ENCODE measurements around the gene S1PR4.

DNA sequence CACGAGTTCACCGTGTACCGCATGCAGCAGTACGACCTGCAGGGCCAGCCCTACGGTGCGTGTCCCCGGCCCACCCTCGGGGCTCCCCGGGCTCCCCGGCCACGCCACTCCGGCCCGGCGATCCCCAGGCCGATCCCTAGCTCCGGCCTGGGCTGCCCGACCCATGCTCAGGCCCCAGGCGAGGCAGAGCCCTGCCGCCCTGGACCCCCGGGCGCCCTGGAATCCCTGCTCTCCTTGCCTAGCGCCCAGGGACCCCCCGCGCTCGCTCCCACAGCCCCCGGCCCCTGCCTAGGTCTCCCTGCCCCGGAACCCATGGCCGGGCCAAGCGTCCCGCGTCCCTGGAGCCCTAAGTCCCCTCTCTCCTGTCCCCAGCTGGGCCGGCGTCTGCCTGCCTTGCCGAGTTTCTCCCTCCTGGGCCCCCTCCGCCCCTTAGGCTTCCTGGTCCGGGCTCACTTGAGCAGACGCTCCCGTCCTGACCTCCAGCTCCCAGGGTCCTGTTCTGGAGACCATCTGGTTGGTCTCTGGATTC, 7.7 kb downstream of the S1PR4 start:
- TF ChIP-seq EZH2 (IDR thresholded peaks at IDR 0.05; ENCODE audit: insufficient read depth, poor library complexity, severe bottlenecking) (no peak), EZH2phosphoT487 (IDR thresholded peaks at IDR 0.05; ENCODE audit: insufficient read depth, low read depth) (no peak)
